HG03095 (cell line): ENCODE measurements around the gene PXMP4.

Experiments used
- ATAC-seq: cut with Tn5 transposase; IDR thresholded peaks from one replicate; pipeline ENCODE4 v1.9.1; 2021; ENCODE audit warnings: moderate library complexity; ENCODE audit not compliant: unreplicated experiment

The PXMP4 gene

DNA sequence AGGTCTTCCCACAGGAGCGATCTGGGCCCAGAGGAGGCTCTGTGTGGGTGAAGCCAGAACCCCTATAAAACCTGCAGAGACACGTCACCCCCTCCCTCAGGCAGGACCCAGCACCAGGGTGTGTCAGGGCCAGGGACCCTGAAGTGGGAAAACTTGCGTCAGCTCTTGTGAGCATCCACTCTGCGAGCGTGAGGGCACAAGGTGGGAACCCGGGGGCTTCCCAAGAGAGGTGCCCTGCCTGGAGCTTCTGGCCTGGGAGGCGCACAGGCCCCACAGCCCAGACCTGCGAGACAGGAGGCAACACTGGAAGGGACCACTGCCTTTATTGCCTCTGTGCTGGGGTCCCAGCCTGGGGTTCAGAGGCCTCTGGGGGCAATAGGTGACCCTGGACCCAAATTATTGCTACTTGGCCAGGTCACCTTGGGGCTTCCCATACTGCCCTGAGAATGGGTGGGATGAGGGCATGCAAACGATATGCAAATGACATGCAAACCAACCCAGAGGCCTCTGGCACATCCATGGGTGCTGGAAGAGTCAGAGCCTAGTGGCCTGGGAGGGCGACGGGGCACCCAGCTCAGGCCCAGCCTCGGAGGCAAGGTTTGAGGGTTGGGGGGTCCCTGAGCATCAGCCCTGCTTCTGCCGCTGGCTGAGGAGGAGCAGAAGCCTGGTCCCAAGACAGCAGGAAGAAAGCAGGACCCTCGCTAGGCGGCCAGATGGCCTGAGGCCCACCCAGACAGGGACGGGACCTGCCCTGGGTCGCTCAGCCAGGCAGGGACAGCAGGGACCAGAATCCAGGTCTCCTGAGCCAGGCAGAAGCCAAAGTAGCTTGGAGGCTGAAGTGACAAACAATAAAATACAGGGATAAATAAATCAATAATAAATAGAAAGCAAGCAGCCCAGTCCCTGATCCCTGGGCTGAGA is 63.1 kb downstream of the PXMP4 start:
- ATAC-seq, result no peak

- no peak for ATAC-seq
These were observed 63.9 kb downstream of the PXMP4 start for GRCh38 chr20:33656010-33656782.

GRCh38 chr20:33655164-33655563 is 64.9 kb downstream of the PXMP4 start:
- no peak for ATAC-seq

GRCh38 chr20:33654680-33655161 is 65.4 kb downstream of the PXMP4 start:
- ATAC-seq, result no peak

DNA sequence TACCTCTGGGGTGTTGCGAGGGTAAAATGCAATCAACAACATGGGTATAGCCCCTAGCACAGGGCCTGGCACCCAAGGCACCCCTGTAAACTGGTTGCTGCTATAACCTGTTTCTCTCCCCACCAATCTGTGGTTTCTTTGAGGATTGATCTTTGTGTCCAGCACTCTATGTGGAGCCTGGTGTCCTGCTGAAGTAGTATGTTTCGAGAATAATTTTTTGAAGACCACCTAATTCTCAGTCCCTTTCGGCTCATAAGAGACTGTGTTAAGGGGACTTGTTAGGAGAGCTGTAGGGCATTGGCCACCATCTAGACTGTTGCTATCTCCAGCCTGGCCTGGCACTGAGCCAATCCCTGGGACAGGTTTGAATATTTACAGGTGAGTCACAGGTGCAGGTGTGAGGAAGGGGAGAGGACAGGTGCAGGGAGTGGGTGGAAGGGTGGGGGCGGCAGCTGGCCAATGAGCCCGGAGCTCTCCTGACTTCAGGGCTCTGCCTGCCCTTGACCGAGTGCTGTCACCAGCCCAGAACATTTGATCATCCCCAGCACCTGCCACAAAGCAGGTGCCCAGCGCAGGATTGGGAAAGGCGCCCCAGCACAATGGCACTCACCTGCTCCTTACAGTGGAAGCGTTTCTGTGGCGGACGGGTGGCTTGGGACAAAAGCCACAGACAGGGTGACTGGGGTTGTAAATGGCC is 66.1 kb downstream of the PXMP4 start:
- ATAC-seq, result no peak

GRCh38 chr20:33653218-33653899 is 66.8 kb downstream of the PXMP4 start:
- no peak for ATAC-seq
